SK-N-SH (cell line): ENCODE measurements around the gene UFC1. TPM values are rescaled to one million over a fixed set of nuclear protein-coding genes. Genes with fewer than 3 reads are reported as not detected.

Source experiments
- CTCF ChIA-PET: fragments of 300-600, 350-600 bp; formaldehyde crosslinking; extraction: SDS; loops from one replicate; lab custom pipeline; 2021; lab: Yijun Ruan, JAX
- POLR2A ChIA-PET: fragments of 350-600 bp; sonication (Branson Sonifier 250); formaldehyde crosslinking; extraction: SDS; loops from one replicate; lab custom pipeline; 2020; ENCODE audit warnings: antibody characterized with exemption, inconsistent platforms; lab: Yijun Ruan, JAX
- DNase-seq: peaks from one replicate; pipeline ENCODE4 v3.0.0; 2012
- H2AFZ ChIP-seq: fragments of 200-600 bp; sonication (generic); 2 replicates; pipeline ENCODE4 v1.8.1; 2016; ENCODE audit warnings: antibody characterized with exemption, mild to moderate bottlenecking, low read depth
- H3F3A ChIP-seq: fragments of 200-600 bp; sonication (generic); replicated peaks from 2 replicates; pipeline ENCODE3; 2016; ENCODE audit warnings: antibody characterized with exemption, mild to moderate bottlenecking; ENCODE audit not compliant: insufficient read depth
- H3K27ac ChIP-seq, 2 experiments: fragments of 200-500 bp in 1 of 2; fragments of 200-600 bp in 1 of 2; sonication (Bioruptor generic) in 1 of 2; sonication (generic), shearing (Covaris generic) in 1 of 2; 2 replicates each; pipeline versions ENCODE4 v1.5.1 to v1.6.1; 2014 to 2016; ENCODE audit warnings: low read depth in 2 of 2, inconsistent platforms in 1 of 2, low read length in 1 of 2, mild to moderate bottlenecking in 1 of 2, mixed read lengths in 1 of 2
- H3K27me3 ChIP-seq: fragments of 200-600 bp; sonication (generic), shearing (Covaris generic); 2 replicates; pipeline ENCODE4 v1.6.1; 2016; ENCODE audit warnings: mixed run types; ENCODE audit not compliant: insufficient read depth
- H3K36me3 ChIP-seq, 2 experiments: fragments of 200-500 bp in 1 of 2; fragments of 200-600 bp in 1 of 2; sonication (Bioruptor generic) in 1 of 2; sonication (generic) in 1 of 2; replicated peaks in 1 of 2; 2 replicates each; pipeline versions ENCODE3 to v1.5.1; 2014 to 2016; ENCODE audit warnings: low read length in 1 of 2, mild to moderate bottlenecking in 1 of 2; ENCODE audit not compliant: insufficient read depth in 2 of 2, control insufficient read depth in 1 of 2
- H3K4me1 ChIP-seq, 2 experiments: fragments of 200-500 bp in 1 of 2; fragments of 200-600 bp in 1 of 2; sonication (Bioruptor generic) in 1 of 2; sonication (generic), shearing (Covaris generic) in 1 of 2; 2 replicates each; pipeline versions ENCODE4 v1.5.1 to v1.6.1; 2014 to 2016; ENCODE audit warnings: low read depth in 1 of 2, low read length in 1 of 2, mixed run types in 1 of 2; ENCODE audit not compliant: insufficient read depth in 2 of 2, control insufficient read depth in 1 of 2
- H3K4me2 ChIP-seq: fragments of 200-600 bp; sonication (generic), shearing (Covaris generic); 2 replicates; pipeline ENCODE4 v1.6.1; 2017; ENCODE audit warnings: mixed run types
- H3K4me3 ChIP-seq, 2 experiments: fragments of 200-500 bp in 1 of 2; fragments of 200-600 bp in 1 of 2; sonication (Bioruptor generic) in 1 of 2; sonication (generic), shearing (Covaris generic) in 1 of 2; 2 replicates each; pipeline versions ENCODE4 v1.5.1 to v1.8.1; 2014 to 2016; ENCODE audit warnings: low read depth in 2 of 2, inconsistent platforms in 1 of 2, low read length in 1 of 2, mild to moderate bottlenecking in 1 of 2, mixed read lengths in 1 of 2, moderate library complexity in 1 of 2
- H3K79me2 ChIP-seq: fragments of 200-600 bp; sonication (generic); 2 replicates; pipeline ENCODE4 v1.8.1; 2017; ENCODE audit warnings: mild to moderate bottlenecking; ENCODE audit not compliant: insufficient read depth
- H3K9ac ChIP-seq: fragments of 200-600 bp; sonication (generic); 2 replicates; pipeline ENCODE4 v1.6.1; 2017; ENCODE audit warnings: mixed run types
- H3K9me2 ChIP-seq: fragments of 200-600 bp; sonication (generic); 2 replicates; pipeline ENCODE4 v1.6.1; 2017; ENCODE audit warnings: mixed run types
- H3K9me3 ChIP-seq: fragments of 200-600 bp; sonication (generic); 2 replicates; pipeline ENCODE4 v1.6.1; 2017; ENCODE audit warnings: mixed run types, mild to moderate bottlenecking, moderate library complexity
- H4K20me1 ChIP-seq: fragments of 200-600 bp; sonication (generic); 2 replicates; pipeline ENCODE4 v1.6.1; 2017; ENCODE audit warnings: mild to moderate bottlenecking, mixed run types; ENCODE audit not compliant: insufficient read depth
- CTCF ChIP-seq: fragments of 200-600 bp; sonication (generic); IDR thresholded peaks from 2 replicates; pipeline ENCODE4 v1.6.1; 2017; ENCODE audit warnings: antibody characterized with exemption, mild to moderate bottlenecking, moderate library complexity
- EP300 ChIP-seq, 2 experiments: IDR thresholded peaks; 2 replicates each; pipeline versions ENCODE4 v1.4.0 to v1.6.1; 2012; ENCODE audit warnings: borderline replicate concordance in 1 of 2, low read depth in 1 of 2, low read length in 1 of 2
- EZH2phosphoT487 ChIP-seq: fragments of 200-600 bp; sonication (generic); IDR thresholded peaks from 2 replicates; pipeline ENCODE4 v1.6.1; 2017; ENCODE audit warnings: low read depth, mixed run types, mild to moderate bottlenecking, antibody characterized with exemption, moderate library complexity, borderline replicate concordance
- FOSL2 ChIP-seq: IDR thresholded peaks from 2 replicates; pipeline ENCODE4 v1.4.0; 2012; ENCODE audit warnings: low read depth, mild to moderate bottlenecking, moderate library complexity, borderline replicate concordance
- FOXM1 ChIP-seq: IDR thresholded peaks from 2 replicates; pipeline ENCODE4 v1.4.0; 2012; ENCODE audit warnings: low read depth, mild to moderate bottlenecking
- GABPA ChIP-seq: IDR thresholded peaks from 2 replicates; pipeline ENCODE4 v1.4.0; 2012; ENCODE audit warnings: low read depth, mild to moderate bottlenecking
- GATA2 ChIP-seq: sonication (generic); formaldehyde crosslinking; IDR thresholded peaks from 2 replicates; pipeline ENCODE4 v1.5.0; 2020; ENCODE audit warnings: mild to moderate bottlenecking, missing genetic modification reagents
- MAX ChIP-seq: IDR thresholded peaks from 2 replicates; pipeline ENCODE4 v1.4.0; 2012; ENCODE audit warnings: low read depth
- MEF2A ChIP-seq: IDR thresholded peaks from 2 replicates; pipeline ENCODE4 v1.4.0; 2012; ENCODE audit warnings: low read depth, borderline replicate concordance
- MXI1 ChIP-seq: IDR thresholded peaks from 2 replicates; pipeline ENCODE4 v1.6.1; 2012; ENCODE audit warnings: mild to moderate bottlenecking, low read depth, low read length, improper control_type of control experiment
- NRF1 ChIP-seq: IDR thresholded peaks from 2 replicates; pipeline ENCODE4 v1.6.1; 2012; ENCODE audit warnings: low read depth, mild to moderate bottlenecking, low read length
- POLR2AphosphoS5 ChIP-seq: IDR thresholded peaks from 2 replicates; pipeline ENCODE4 v1.6.1; 2012; ENCODE audit warnings: low read depth, low read length
- RAD21 ChIP-seq: IDR thresholded peaks from 2 replicates; pipeline ENCODE4 v1.6.1; 2012; ENCODE audit warnings: mild to moderate bottlenecking, low read length
- RCOR1 ChIP-seq: fragments of 150-350 bp; IDR thresholded peaks from 2 replicates; pipeline ENCODE4 v1.6.1; 2017; ENCODE audit warnings: antibody characterized with exemption, low read length
- SIN3A ChIP-seq: IDR thresholded peaks from 2 replicates; pipeline ENCODE4 v1.6.1; 2012; ENCODE audit warnings: low read depth, mild to moderate bottlenecking, low read length, moderate library complexity, borderline replicate concordance
- SMC3 ChIP-seq: IDR thresholded peaks from 2 replicates; pipeline ENCODE4 v1.6.1; 2012; ENCODE audit warnings: low read depth, low read length, improper control_type of control experiment
- TAF1 ChIP-seq: IDR thresholded peaks from 2 replicates; pipeline ENCODE4 v1.6.1; 2012; ENCODE audit warnings: low read depth, mild to moderate bottlenecking, low read length, moderate library complexity, borderline replicate concordance
- TCF12 ChIP-seq: IDR thresholded peaks from 2 replicates; pipeline ENCODE4 v1.4.0; 2012
- ZBTB33 ChIP-seq: IDR thresholded peaks from 2 replicates; pipeline ENCODE4 v1.4.0; 2012; ENCODE audit warnings: low read depth, borderline replicate concordance
- WGBS: methylation state at CpG from one replicate; pipeline ENCODE4 v1.1.6; 2017; ENCODE audit warnings: low lambda C conversion rate; 5-methylcytosine and 5-hydroxymethylcytosine counted together
- polyA plus RNA-seq, 3 experiments: library from polyadenylated mRNA; depleted of rRNA; stranded (reverse); fragments of >200 nt; gene quantifications; 2 replicates each; pipeline ENCODE4 v1.2.3, GENCODE V29; 2012

The UFC1 gene
- polyA plus RNA-seq, 1 of the 3 experiments (the other 2 are of a cell fraction): 150 TPM

GRCh38 chr1:161133220-161133740, 20.5 kb upstream of the UFC1 start:
- peak; percentile 26 for DNase-seq
- Histone ChIP-seq H3K79me2 (peaks cover 57% of the 10 kb centered on the region), H3K27me3 (no peaks in the 10 kb centered on the region), H4K20me1 (no peaks in the 10 kb centered on the region), H3K4me1 (peaks cover 5 to 13% of the 10 kb centered on the region in 2 experiments; a peak in 3 of 4 replicates), H3F3A (peaks cover 14% of the 10 kb centered on the region), H2AFZ (peak overlapping the region; percentile 91), H3K36me3 (peaks cover 16 to 24% of the 10 kb centered on the region in 2 experiments), H3K4me2 (peak overlapping the region; percentile 73), H3K9me2 (no peaks in the 10 kb centered on the region), H3K27ac (peak overlapping the region; percentile 91 to 96), H3K9me3 (no peaks in the 10 kb centered on the region), H3K4me3 (peak overlapping the region; percentile 54 to 74)
- POLR2A ChIA-PET: interaction anchor here (0.9 to 1.8 kb wide), 6 partner anchors 11 to 87 kb away, joined by 3 to 12 read pairs (median 7); partner anchors contain the start of genes PPOX, UFC1 and USF1
- CTCF ChIA-PET: interaction anchor here (0.8 to 5.0 kb wide), 8 partner anchors 9 to 143 kb away, joined by 3 to 21 read pairs (median 4); no protein-coding TSS in a partner anchor
- WGBS: 2% methylated on average over 11 of the region's 11 CpGs
- TF ChIP-seq NRF1 (no peak), MXI1 (peak; percentile 29; the same call in 1 of the 2 replicates)
- TF ChIP-seq, all 33 proteins: peak for 1
- peak overlapping the region; percentile 89 for H3K9ac ChIP-seq

GRCh38 chr1:161137881-161138280, 15.9 kb upstream of the UFC1 start:
- Histone ChIP-seq H3K4me2 (no peak overlapping the region), H4K20me1 (no peaks in the 10 kb centered on the region), H3K9me3 (no peaks in the 10 kb centered on the region), H3K79me2 (peaks cover 18% of the 10 kb centered on the region), H3K27me3 (no peaks in the 10 kb centered on the region), H3K27ac (no peak overlapping the region), H3F3A (peaks cover 19% of the 10 kb centered on the region), H2AFZ (no peak overlapping the region), H3K9me2 (no peaks in the 10 kb centered on the region), H3K4me3 (no peak overlapping the region), H3K4me1 (peaks cover 0 to 2% of the 10 kb centered on the region in 2 experiments; a peak in 1 of 4 replicates), H3K36me3 (no peaks in the 10 kb centered on the region), H3K9ac (no peak overlapping the region)
- no peak for DNase-seq
- WGBS: 100% methylated on average over 3 of the region's 3 CpGs
- no peak for TF ChIP-seq FOXM1
- TF ChIP-seq GATA2: no peak
- no peak for TF ChIP-seq EZH2phosphoT487
- no peak for TF ChIP-seq POLR2AphosphoS5
- ChIA-PET POLR2A (no interaction called here), CTCF (interaction anchor here (0.7 to 2.6 kb wide), 5 partner anchors 17 to 411 kb away, joined by 3 to 15 read pairs (median 6); partner anchors contain the start of genes KLHDC9 and PPOX)

GRCh38 chr1:161138431-161138830, 15.3 kb upstream of the UFC1 start:
- Histone ChIP-seq H3K79me2 (peaks cover 18% of the 10 kb centered on the region), H3K9me3 (no peaks in the 10 kb centered on the region), H3K27ac (no peak overlapping the region), H3K4me3 (no peak overlapping the region), H2AFZ (no peak overlapping the region), H3K4me1 (peaks cover 0 to 2% of the 10 kb centered on the region in 2 experiments; a peak in 1 of 4 replicates), H3K9me2 (no peaks in the 10 kb centered on the region), H3K27me3 (no peaks in the 10 kb centered on the region), H3K4me2 (no peak overlapping the region), H3F3A (peaks cover 14% of the 10 kb centered on the region), H3K9ac (no peak overlapping the region), H4K20me1 (no peaks in the 10 kb centered on the region), H3K36me3 (no peaks in the 10 kb centered on the region)
- ChIA-PET POLR2A (no interaction called here), CTCF (interaction anchor here (0.7 to 2.6 kb wide), 7 partner anchors 16 to 411 kb away, joined by 3 to 15 read pairs (median 6); partner anchors contain the start of genes KLHDC9, PPOX and TSTD1)
- DNase-seq: no peak
- WGBS: 96% methylated on average over 1 of the region's 1 CpG
- no peak for TF ChIP-seq TAF1
- TF ChIP-seq TCF12: no peak
- no peak for TF ChIP-seq EP300 (IDR thresholded peaks at IDR 0.05; ENCODE audit: borderline replicate concordance in 1 of 2, low read depth in 1 of 2, low read length in 1 of 2)
- TF ChIP-seq GABPA: no peak
- TF ChIP-seq SIN3A: no peak
- TF ChIP-seq MAX: no peak
- no peak for TF ChIP-seq POLR2AphosphoS5
- TF ChIP-seq ZBTB33: no peak
- no peak for TF ChIP-seq FOSL2
- TF ChIP-seq CTCF: no peak
- no peak for TF ChIP-seq RCOR1
- TF ChIP-seq MEF2A: no peak
- no peak for TF ChIP-seq RAD21
- TF ChIP-seq SMC3: no peak
